ENCODE data around the gene CACNG4. TPM values are rescaled to one million over a fixed set of nuclear protein-coding genes. Genes with fewer than 3 reads are reported as not detected.

CACNG4 gene
- polyA plus RNA-seq, 1 experiment, result 0.06 TPM

DNA sequence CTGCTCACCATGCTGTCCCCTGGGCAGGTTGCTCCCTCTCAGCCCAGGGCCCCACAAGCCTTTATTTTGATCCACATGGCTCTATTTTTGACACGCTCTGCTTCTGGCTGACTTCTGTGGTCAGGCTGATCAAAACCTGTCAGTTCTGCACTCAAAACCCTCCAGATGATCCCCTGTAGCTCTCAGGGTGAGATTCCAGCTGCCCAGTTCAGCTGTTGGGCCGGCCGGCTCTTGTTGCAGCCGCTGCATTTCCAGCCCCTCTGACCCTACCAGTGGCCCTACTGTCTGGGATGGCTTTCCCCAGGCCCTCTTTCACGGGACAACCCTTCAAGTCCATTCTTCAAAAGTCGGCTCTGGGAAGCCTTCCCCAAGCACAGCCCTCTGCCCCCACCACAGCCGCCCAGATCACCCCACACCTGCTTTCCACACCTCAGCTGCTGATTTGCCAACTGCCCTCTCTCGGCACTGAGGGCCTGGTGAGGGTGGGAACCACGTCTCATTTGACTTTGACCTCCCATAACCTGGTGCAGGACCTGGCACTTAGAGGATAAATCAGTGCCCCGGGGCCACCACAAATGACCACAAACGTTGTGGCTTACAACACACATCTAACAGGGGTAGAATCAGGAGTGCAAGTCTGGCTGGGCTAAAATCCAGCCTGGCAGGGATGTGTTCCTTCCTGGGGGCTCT is 16.3 kb upstream of the CACNG4 start:
- peaks cover 10% of the 10 kb centered on the region for H3K27me3 ChIP-seq (ENCODE audit: control insufficient read depth, insufficient read depth, low read length)
- H3K36me3 ChIP-seq (ENCODE audit: control insufficient read depth, insufficient read depth, low read length), result no peaks in the 10 kb centered on the region
- ChIA-PET CTCF (no interaction called here), POLR2A (no interaction called here)
- H3K4me3 ChIP-seq (ENCODE audit: low read depth, low read length), result no peak overlapping the region
- TF ChIP-seq, protein P1, sequence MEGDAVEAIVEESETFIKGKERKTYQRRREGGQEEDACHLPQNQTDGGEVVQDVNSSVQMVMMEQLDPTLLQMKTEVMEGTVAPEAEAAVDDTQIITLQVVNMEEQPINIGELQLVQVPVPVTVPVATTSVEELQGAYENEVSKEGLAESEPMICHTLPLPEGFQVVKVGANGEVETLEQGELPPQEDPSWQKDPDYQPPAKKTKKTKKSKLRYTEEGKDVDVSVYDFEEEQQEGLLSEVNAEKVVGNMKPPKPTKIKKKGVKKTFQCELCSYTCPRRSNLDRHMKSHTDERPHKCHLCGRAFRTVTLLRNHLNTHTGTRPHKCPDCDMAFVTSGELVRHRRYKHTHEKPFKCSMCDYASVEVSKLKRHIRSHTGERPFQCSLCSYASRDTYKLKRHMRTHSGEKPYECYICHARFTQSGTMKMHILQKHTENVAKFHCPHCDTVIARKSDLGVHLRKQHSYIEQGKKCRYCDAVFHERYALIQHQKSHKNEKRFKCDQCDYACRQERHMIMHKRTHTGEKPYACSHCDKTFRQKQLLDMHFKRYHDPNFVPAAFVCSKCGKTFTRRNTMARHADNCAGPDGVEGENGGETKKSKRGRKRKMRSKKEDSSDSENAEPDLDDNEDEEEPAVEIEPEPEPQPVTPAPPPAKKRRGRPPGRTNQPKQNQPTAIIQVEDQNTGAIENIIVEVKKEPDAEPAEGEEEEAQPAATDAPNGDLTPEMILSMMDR (IDR thresholded peaks at IDR 0.05; ENCODE audit: insufficient read depth, low read depth, low read length), result no peak
- no peak for DNase-seq (ENCODE audit: low read depth)

DNA sequence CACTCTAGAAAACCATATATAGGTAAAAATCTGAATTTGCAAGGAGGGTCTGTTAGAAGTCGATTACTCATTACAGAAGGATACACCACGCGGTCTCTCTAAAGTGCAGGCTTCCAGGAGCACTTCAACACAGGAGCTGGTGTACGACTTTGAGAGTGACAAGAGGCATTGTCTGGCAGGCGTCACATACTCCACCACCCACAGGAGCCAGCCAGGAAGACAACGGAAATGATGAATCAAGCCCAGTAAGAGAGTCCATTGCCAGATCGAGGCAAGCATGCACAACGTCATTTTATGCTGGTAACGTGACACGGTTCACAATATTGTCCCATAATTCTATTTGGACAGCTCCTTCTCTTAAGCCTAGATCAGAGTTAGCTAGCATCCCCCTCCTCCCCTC is 15.0 kb upstream of the CACNG4 start:
- ChIA-PET POLR2A (no interaction called here), CTCF (no interaction called here)
- no peak for DNase-seq (ENCODE audit: low read depth)
- TF ChIP-seq, protein P1 (IDR thresholded peaks at IDR 0.05; ENCODE audit: insufficient read depth, low read depth, low read length), result no peak
- Histone ChIP-seq H3K27me3 (ENCODE audit: control insufficient read depth, insufficient read depth, low read length) (peaks cover 9% of the 10 kb centered on the region), H3K36me3 (ENCODE audit: control insufficient read depth, insufficient read depth, low read length) (no peaks in the 10 kb centered on the region), H3K4me3 (ENCODE audit: low read depth, low read length) (no peak overlapping the region)

DNA sequence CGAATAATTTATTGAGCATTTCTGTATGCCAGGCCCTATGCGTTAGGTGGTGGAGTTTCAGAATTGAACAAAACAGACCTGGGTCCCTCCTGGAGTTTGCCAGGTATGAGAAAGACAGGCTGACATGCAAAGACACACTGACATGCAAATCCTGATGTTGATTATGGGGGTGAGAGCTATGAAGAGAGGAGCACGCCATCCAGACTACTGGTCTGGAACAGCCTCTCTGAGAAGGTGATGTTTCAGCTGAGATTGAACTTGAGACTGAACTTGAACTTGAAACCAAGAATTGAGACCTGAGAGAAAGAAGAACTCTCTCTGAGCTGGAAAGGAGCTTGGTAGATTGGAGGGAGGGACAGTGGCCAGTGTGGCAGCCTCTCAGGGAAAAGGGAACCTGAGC is 14.2 kb upstream of the CACNG4 start:
- TF ChIP-seq, protein P1 (IDR thresholded peaks at IDR 0.05; ENCODE audit: insufficient read depth, low read depth, low read length), result no peak
- POLR2A ChIA-PET, result no interaction called here
- no peaks in the 10 kb centered on the region for H3K36me3 ChIP-seq (ENCODE audit: control insufficient read depth, insufficient read depth, low read length)
- no peak overlapping the region for H3K4me3 ChIP-seq (ENCODE audit: low read depth, low read length)
- CTCF ChIA-PET, result no interaction called here
- DNase-seq (ENCODE audit: low read depth), result no peak
- peaks cover 7% of the 10 kb centered on the region for H3K27me3 ChIP-seq (ENCODE audit: control insufficient read depth, insufficient read depth, low read length)

DNA sequence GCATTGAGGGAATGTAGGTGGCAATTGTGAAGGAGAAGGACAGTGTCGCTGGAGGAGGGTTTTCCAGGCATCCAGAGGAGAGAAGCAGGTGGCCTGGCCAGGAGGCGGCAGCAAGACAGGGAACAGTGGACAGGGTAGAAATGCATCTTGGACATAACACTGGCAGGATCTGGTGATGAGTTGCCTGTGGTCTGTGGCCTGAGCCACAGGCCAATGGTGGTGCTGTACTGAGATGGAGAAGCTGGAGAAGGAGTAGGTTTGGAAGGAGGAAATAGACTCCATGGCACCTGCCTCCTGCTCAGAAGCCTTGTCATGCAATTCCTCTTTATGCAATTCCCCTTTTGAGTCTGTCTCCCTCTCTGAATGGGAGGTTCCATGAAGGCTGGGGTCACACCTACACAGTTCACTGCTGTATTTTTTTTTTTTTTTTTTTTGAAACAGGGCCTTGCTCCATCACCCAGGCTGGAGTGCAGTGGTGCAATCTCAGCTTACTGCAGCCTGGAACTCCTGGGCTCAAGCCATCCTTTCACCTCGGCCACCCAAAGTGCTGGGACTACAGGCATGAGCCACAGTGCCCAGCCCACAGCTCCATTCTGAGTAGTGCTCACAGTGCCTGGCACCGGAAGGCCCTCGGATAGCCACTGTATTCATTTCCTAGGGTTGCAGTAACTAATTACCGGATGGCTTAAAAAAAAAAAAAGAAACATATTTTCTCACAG is 13.5 kb upstream of the CACNG4 start:
- Histone ChIP-seq H3K27me3 (ENCODE audit: control insufficient read depth, insufficient read depth, low read length) (peaks cover 3% of the 10 kb centered on the region), H3K36me3 (ENCODE audit: control insufficient read depth, insufficient read depth, low read length) (no peaks in the 10 kb centered on the region), H3K4me3 (ENCODE audit: low read depth, low read length) (no peak overlapping the region)
- DNase-seq (ENCODE audit: low read depth), result no peak
- CTCF ChIA-PET, result no interaction called here
- POLR2A ChIA-PET, result no interaction called here
- TF ChIP-seq, protein P1 (IDR thresholded peaks at IDR 0.05; ENCODE audit: insufficient read depth, low read depth, low read length), result no peak

DNA sequence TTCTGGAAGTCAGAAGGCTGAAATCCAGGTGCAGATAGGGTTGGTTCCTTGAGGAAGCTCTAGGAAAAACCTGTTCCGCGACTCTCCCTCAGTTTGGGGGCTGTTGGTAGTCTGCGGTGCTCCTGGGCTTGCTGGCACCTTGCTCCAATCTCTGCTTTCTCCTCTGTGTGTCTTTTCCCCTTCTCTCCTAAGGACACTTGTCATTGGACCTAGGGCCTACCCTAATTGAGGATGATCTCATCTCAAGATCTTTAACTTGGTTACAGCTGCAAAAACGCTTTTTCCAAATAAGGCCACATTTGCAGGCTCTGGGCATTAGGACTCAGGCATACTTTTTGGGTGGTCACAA is 12.9 kb upstream of the CACNG4 start:
- CTCF ChIA-PET, result no interaction called here
- TF ChIP-seq, protein P1 (IDR thresholded peaks at IDR 0.05; ENCODE audit: insufficient read depth, low read depth, low read length), result no peak
- POLR2A ChIA-PET, result no interaction called here
- H3K36me3 ChIP-seq (ENCODE audit: control insufficient read depth, insufficient read depth, low read length), result no peaks in the 10 kb centered on the region
- peaks cover 2% of the 10 kb centered on the region for H3K27me3 ChIP-seq (ENCODE audit: control insufficient read depth, insufficient read depth, low read length)
- H3K4me3 ChIP-seq (ENCODE audit: low read depth, low read length), result no peak overlapping the region
- no peak for DNase-seq (ENCODE audit: low read depth)
